Fibroblast of gingiva (primary cell): ENCODE measurements around the gene IARS1.

Experiments used
- DNase-seq: peaks from one replicate; pipeline ENCODE4 v3.0.0-alpha.2; 2011; ENCODE audit warnings: low read depth

The IARS1 gene

GRCh38 chr9:92293452-92294296 lies at the start of gene IARS1:
Gene IARS1, minus strand, starts transcription at chr9:92293697. Its CDS starts 4,278 bp downstream, at chr9:92289419.
- DNase-seq = peak; percentile 99

- peak; percentile 56 for DNase-seq
These were observed 49.5 kb upstream of the IARS1 start for GRCh38 chr9:92342825-92343488.

GRCh38 chr9:92341578-92341977 lies 48.1 kb upstream of the IARS1 start:
- DNase-seq = no peak

GRCh38 chr9:92333282-92333634 lies 39.8 kb upstream of the IARS1 start:
- DNase-seq = no peak

GRCh38 chr9:92332577-92333281 lies 39.2 kb upstream of the IARS1 start:
- peak; percentile 21 for DNase-seq

GRCh38 chr9:92328225-92328624 lies 34.7 kb upstream of the IARS1 start:
- peak; percentile 69 for DNase-seq

- DNase-seq = no peak
These were observed 33.9 kb upstream of the IARS1 start for GRCh38 chr9:92327283-92327850.

- no peak for DNase-seq
These were observed 32.5 kb upstream of the IARS1 start for GRCh38 chr9:92325991-92326500.

GRCh38 chr9:92325269-92325990 lies 31.9 kb upstream of the IARS1 start, which contains the start of the genes CENPP and NOL8:
Gene CENPP, plus strand, starts transcription at chr9:92325953.
Gene NOL8, minus strand, starts transcription at chr9:92325350. Its CDS starts 1,189 bp downstream, at chr9:92324161.
- peak; percentile 86 for DNase-seq

- DNase-seq = no peak
These were observed 31.4 kb upstream of the IARS1 start for GRCh38 chr9:92324889-92325268.

- no peak for DNase-seq
These were observed 30.9 kb upstream of the IARS1 start for GRCh38 chr9:92324431-92324830.

- no peak for DNase-seq
These were observed 22.0 kb upstream of the IARS1 start for GRCh38 chr9:92315456-92315855.

- no peak for DNase-seq
These were observed 20.1 kb upstream of the IARS1 start for GRCh38 chr9:92313624-92314012.

GRCh38 chr9:92312887-92313623 lies 19.6 kb upstream of the IARS1 start:
- DNase-seq = no peak

GRCh38 chr9:92310562-92310961 lies 17.1 kb upstream of the IARS1 start:
- no peak for DNase-seq

GRCh38 chr9:92308893-92309292 lies 15.4 kb upstream of the IARS1 start:
- no peak for DNase-seq

GRCh38 chr9:92300936-92301335 lies 7.4 kb upstream of the IARS1 start:
- no peak for DNase-seq

- DNase-seq = no peak
These were observed 5.6 kb upstream of the IARS1 start for GRCh38 chr9:92299116-92299515.

GRCh38 chr9:92298036-92298435 lies 4.5 kb upstream of the IARS1 start:
- no peak for DNase-seq

GRCh38 chr9:92297611-92298010 lies 4.1 kb upstream of the IARS1 start:
- DNase-seq = no peak

- no peak for DNase-seq
These were observed 2.3 kb upstream of the IARS1 start for GRCh38 chr9:92295827-92296258.
